GM21360 (cell line): ENCODE data around the gene NCOA7.
"Not testable (repeated sequence)": the region's sequence is repeated elsewhere in the genome, so short reads cannot be mapped to it uniquely, and the experiment has no call there.

Experiments used
- ATAC-seq: cut with Tn5 transposase; IDR thresholded peaks from one replicate; pipeline ENCODE4 v1.9.1; 2021; ENCODE audit warnings: mild to moderate bottlenecking, moderate library complexity; ENCODE audit not compliant: unreplicated experiment

NCOA7 gene

DNA sequence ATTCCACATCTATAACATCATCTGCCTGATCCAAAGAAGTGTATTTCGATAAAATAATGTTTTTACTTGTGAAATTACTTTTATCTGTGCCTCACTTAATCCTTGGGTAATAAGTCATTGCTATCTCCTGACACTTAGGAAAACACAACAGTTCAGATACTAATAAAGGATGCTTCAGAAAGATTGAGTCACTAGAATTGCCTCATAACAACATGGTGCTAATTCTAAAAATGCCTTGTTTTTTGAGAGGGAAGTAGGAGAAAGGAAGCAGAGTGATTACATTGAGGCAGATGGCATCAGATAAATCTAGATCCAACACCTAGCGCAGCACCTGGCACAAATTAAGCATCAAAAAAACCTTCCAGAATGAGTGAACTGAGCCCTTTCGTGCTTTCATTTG lies 69.0 kb downstream of the NCOA7 start:
- no peak for ATAC-seq

DNA sequence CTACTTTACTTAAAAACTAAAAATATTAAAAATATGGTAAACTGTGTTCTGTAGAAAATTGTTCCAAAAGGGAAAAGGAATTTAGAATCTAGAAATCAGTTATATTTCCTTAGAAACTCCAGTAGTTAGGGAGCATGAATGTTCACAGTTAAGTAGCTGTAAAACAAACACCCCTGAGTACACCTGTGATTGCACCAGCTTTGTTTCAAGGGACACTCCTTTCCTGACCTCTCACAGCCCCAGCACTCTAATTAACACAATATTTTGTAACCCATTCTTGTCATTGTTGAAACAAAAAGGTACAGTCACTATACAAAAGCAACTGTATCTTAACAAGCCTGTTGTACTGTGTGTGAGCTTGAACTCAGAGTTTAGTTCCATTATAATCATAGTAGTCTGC lies 72.3 kb downstream of the NCOA7 start:
- no peak for ATAC-seq

DNA sequence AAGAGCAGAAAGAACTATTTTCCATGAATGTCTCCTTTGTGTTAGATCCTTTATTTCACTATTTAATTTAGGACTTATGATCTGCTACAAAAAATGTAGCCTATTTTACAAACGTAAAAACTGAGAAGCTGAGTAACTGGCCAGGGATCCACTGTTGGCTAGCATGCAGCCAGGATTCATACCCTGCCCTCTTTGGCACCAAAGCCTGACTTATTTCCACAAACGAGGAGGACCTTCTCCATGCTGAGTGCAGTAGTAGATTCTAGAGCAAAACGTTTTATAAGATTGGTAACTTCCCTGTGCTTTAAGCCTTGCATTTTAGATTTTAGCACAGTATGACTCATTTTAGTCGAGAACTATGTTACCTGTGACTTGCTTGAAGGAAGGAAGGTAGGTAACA lies 74.3 kb downstream of the NCOA7 start:
- ATAC-seq: no peak

DNA sequence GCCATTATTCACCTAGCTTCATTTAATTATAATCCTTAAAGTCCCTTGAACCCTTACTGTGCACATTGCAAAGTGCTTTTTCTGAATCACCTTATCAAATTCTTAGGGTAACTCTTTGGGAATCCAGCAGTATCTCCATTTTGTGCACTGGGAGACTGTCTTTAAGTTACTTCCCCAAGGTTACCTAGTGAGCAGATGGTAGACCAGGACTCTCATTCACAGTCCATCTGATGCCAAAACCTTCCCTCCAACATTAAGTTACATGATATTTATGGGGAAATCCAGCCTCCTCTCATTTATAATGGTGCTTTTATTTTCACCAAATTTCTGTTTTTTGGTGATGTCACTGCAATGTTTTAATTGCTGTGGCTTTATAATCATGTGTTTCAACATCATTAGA lies 75.7 kb downstream of the NCOA7 start:
- no peak for ATAC-seq

DNA sequence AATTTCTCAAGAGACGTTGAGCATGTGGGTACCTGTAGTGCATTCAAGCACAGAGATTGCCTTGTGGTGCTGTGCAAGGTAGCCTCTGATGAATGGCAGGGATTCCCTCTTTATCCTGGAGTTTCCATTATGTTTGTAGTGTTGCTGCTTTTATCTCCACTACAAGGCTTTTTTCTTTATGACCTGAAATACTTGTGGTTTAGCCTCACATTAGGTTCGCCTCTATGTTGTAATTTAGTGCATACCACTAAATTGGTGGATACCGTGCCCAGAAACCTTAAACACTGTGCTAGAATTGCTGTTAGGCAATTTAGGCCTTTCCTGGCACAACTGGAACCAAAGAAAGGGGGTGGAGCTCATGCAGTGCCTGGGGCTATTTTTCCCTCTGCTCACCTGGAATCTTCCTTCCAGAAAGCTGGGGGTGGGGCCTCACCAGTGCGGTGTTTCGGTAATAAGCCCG lies 76.8 kb downstream of the NCOA7 start:
- ATAC-seq: no peak

DNA sequence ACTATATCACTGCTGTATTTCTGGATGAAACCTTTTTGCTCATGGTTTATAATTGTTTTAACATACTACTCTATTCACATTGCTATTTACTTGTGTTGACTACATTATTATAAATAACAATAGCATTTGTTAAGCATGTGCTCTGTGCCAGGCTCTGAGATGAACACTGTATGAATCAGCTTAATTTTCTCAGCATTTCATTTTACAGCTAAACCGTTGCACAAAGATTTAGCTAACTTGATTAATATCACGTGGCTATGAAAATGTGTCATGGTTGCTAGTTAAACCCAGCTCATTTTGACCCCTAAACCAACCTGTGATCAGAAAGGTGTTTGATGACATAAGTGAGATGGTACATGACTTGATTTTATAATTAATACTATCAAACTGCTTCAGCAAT lies 77.5 kb downstream of the NCOA7 start:
- no peak for ATAC-seq

DNA sequence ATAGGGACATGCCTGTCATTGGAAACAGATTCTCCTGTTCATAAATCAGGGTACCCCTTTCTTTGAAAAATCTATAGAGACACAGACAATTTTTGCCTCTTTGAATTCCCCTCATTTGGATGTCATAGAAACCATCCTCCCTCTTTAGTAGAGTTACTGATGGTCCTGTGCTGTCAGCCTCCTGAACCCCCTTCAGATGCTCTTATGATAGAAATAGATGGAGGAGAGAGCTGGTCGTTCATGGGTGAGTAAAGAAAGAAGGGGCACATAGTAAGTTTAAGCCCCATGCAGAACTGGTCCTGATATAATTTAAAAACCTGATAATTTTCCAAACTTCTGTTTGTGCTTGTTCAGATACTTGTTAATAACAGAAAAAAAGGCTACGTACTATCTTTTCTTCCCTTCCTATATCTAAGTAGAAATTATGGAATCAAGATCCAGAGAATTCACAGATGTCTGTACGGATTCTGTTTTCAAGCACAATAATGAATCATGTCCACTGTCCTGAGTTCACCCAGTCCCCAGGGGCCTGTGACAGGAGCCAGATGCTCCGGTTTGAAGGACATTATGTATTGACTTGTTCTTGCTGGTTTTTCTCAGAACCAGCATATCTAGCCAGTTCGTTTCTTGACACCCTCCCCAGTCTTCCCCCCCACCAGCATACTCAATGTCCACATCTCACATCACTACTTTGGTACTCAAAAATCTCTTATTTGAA lies 78.1 kb downstream of the NCOA7 start:
- ATAC-seq: no peak

DNA sequence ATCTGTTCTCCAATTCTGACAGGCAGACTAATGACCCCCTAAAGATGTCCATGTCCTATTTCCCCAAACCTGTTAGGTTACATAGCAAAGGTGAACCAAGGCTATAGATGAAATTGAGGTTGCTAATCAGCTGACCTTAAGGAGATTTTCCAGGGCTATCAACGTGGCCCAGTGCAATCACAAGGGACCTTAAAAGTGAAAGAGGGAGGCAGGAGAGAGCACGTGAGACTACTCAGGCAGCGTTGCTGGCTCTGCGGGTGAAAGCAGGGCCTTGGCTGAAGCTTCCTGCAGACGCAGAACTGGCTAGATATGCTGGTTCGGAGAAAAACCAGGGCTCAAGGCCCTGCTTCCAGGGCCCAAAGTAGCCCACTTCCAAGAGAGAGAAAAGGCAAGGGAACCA lies 78.7 kb downstream of the NCOA7 start:
- ATAC-seq: no peak

DNA sequence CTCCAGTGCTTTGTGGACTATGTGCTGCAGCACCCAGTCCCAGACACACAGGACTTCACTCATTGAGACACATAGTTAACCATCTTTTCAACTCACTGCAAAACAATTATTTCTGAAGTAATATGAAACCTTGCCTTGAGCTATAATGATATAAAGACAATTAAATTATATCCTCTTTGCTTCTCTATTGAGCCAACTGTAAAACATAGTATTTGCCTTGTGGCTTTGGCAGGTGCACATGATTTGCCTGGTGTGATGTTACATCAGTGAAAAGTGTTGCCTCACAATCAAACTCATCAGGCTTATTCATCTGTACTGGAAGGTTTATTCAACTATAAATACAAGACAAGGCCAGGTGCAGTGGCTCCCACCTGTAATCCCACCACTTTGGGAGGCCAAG lies 80.6 kb downstream of the NCOA7 start:
- ATAC-seq: no peak

DNA sequence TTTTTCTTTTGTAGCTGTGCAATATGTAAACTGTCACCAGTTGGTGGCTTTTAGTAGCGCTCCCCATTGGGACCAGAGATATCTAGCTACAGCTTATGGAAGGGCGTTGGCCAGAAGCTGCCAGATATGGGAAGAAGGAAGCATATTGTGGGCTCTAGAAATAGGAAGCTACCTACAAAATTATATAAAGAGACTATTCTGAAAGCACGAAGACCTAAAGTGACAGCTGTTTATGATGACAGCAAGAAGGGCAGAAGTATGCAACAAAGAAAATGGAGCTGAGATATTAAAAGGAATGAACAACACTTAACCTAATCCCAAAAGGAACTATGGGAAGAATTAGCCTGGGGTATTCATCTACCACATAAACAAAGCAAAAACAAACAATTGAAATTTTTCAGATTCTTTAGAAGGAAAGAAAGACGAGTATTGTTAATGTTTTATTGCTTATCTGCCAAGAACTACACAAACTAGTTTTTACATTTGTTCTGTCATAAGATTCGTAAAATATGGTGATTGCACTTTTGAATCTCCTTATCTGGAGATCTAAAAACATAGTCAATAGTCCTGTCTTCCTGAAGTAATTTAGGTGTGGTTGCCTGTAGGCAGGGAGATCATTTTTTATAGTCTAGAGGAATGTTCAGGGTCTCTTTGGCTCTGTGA lies 81.6 kb downstream of the NCOA7 start:
- no peak for ATAC-seq

DNA sequence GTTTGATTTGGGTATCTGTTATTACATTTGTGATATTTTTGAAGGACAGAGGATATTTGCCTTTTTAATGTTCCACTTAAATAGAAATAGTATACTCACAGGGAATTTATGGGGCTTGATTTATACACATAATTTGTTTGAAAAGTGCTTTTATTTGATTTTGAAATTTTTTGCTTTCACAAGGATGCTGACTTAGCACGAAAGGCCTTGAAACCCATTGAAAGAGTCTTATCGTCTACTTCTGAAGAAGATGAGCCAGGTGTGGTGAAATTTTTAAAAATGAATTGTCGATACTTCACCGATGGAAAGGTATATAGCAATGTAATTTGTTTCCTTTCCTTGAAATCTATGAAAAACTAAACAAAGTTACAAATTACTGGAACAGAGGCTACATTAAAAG lies 91.5 kb downstream of the NCOA7 start:
- no peak for ATAC-seq

DNA sequence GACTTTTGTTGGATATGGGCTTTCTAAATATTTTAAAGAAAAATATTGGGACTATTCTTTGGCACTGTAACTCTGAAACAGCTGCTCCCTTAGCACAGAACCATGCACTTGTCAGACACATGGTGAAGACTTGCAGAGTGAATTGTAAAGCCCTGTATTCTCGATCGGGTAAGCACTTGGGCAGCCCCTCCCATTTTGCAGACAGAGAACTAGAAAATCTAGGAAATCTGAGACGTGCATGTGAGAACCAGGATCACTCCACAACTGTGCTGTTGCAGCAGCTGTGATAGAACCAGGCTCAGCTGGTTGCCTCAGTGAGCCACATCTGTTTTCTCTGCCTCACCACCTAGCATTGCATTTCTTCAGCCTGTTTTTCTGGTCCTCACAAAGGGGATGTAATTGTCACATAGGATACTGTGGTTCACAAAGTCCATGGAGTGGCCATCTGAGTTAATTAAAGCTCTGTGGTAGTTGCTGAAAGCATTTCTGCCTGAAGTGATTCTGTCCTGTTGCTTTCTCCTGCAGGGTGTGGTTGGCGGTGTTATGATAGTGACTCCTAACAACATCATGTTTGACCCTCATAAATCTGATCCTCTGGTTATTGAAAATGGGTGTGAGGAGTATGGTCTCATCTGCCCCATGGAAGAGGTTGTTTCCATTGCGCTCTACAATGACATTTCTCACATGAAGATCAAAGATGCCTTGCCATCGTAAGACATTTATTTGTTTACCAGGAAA lies 94.0 kb downstream of the NCOA7 start:
- ATAC-seq: no peak

DNA sequence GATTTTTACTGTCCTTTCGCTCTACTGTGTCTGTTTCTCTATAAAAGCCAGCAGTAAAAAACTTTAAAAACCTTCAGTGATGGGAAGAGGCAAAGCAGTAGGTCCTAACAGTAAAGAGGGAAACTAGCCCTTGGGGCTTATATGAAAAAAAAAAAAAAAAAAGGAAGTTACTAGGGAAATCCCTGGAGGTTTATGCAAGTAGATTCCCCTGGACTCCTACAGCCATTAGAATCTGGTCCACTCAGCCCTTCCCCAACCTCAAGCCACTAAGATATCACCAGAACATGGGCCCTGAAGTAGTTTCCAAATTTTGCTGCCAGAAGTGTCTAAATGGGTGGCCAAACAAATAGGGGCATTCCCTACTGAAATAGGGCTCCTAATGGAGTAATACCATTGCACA lies 95.3 kb downstream of the NCOA7 start:
- no peak for ATAC-seq

DNA sequence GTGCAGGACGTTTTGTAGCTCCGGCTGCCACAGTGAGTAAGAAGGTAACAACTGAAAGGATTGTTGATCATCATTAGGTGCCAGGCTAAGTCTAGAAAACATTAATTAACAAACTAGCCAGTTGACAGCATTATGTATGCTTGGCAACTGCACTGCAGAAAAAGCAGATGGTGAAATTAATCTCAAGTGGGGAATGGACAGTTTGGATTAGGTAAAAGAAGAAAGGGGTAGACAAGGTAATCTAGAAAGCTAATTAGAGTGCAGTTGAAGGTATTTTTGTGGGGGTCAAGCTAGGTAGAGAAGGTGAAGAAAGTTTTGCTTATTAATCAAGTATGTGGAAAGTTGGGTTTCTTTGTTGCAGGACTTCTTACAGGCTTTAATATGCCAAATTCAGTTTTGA lies 96.2 kb downstream of the NCOA7 start:
- ATAC-seq: no peak

DNA sequence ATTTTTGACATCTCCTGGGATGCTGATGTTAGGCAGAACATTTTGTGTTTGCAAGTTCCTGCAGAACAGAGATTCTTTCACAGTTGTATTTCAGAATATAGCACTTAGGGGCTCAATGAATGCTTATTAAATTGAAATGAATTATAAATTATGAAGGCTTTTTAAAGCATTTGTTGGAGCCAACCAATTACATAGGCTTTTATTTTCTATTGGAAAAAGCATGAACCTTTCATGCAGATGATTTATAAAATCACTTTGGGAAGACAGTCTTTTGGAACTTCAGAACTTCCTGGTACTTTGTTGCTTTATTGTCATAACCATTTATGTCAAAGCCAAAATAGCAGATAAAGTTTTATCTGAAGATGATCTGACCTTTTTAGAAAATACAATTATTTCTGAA lies 96.6 kb downstream of the NCOA7 start:
- no peak for ATAC-seq

DNA sequence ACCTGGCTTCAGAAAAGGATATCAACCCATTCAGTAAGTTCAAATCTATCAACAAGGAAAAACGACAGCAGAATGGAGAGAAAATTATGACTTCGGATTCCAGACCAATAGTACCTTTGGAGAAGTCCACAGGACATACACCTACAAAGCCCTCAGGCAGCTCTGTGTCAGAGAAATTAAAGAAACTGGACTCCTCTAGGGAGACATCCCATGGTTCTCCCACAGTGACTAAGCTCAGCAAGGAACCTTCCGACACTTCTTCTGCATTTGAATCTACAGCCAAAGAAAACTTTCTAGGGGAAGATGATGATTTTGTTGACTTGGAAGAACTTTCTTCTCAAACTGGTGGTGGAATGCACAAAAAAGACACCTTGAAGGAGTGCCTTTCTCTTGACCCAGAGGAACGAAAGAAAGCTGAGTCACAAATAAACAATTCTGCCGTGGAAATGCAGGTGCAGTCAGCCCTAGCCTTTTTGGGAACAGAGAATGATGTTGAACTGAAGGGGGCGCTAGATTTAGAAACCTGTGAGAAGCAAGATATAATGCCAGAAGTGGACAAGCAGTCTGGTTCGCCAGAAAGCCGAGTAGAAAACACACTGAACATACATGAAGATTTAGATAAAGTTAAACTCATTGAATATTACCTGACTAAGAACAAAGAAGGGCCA lies 98.4 kb downstream of the NCOA7 start:
- no peak for ATAC-seq

DNA sequence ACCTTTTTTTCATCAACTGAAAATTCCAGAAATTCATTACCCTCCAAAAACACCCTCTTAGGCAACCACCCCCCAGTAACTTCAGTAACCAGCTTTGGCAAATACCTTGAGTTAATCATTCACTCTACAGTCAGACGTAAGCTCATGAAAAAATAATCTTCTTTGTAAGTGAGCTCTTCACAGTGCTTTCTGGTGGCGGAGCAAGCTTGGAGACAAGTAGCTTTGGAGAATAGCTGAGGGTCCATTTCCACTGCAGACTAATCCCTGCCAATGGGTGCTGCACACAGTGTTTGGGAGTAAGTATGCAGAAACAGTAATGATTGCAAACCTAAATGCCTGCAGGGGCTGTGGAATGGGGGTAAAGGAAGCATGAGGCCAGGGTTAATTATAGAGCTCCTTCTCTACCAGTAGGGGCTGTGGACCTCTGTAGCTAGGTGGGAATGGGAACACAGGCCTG lies 109.0 kb downstream of the NCOA7 start:
- ATAC-seq: no peak

DNA sequence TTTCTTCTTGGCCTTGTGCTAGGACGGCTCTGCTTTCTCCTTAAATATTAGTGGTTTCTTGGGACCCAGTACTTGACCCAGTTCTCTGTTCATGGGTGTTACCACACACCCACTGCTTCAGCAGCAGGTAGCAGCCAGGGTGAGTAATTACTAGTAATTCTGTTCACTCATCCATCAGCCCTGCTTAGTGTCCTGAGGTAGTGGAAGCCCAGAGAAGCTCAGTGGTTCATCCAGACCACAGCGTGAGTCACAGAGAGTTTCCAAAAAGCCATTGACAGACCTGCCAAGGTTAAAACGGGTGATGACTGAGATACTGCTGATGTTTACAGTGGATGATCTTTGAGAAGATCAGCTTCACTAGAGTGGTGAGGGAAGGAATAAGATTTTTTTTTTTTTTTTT lies 114.1 kb downstream of the NCOA7 start:
- ATAC-seq: peak; percentile 66

DNA sequence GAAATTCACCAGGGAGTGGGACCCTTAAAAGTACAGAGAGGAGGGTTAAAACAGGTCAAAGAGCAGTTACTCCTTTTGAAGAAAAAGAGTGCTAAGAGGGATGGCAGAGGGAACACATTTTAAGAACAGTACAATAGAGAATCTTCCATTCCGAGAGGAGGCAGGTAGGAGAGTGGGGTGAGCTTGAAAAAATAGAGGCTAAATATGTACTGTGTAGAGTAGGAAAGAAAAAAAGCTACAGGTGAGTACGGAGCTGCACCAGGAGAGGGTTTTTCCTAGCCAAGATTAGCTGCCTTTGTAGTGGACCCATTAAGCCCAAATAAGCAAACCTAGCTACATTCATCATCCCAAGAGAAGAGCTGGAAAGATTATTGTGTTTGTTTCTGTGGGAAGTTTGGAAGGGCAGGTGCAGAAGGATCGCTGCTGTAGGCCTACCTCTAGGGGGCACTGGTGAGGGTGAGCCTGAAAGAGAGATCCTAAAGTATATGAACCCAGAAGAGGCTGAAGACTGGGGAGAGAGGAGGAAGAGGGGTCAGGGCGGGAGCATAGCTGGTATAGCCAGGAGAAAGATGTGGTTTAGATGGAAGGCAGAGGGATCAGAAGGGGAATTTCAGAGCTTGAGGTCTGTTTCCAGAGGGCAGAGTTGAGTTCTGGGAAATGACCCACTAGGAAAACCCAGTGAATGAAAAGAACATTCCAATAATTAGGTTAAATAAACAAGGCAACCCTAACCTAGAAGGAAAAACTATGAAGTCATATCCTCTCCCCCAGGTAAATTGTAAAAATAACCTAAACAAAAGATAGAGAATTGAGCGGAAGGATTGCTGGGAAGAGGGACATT lies 115.6 kb downstream of the NCOA7 start:
- no peak for ATAC-seq

DNA sequence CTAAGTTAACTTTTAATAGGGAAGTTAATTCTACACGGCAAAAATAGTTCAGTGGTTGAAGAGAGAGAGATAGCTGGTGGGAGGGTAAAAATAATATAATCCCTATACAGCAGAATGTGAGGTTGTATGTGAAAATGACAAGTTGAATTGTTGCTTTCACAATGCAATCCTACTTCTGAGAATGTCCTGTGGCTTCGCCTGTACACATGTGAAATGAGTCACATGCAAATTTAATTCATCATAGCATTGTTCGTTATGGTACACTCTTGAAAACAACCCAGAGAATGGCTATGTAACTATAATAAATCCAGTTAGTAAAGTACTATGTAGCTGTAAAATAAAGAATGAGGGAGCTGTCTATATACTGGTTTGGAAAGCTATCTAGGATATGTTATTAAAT lies 119.8 kb downstream of the NCOA7 start:
- peak; percentile 99 for ATAC-seq

DNA sequence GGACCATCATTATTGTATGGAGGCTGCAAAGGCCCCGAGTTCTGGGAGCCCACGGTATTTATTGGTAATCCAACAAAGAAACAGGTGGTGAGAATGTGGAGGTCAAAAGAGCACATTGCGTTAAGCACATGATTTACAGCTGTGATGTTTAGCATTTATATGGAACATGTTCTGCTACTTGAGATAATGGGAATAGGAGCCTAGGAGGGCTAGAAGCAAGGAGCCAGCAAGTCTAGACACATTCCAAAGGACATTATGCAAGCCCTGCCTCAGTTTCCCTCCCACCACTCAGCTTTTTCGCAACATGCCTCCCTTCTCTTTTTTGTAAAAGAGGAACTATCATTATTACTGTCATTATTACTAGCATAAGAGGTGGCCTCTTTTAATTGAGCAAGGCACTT lies 120.3 kb downstream of the NCOA7 start:
- ATAC-seq: not testable (repeated sequence)
